Left renal pelvis (tissue), 4 donors: ENCODE data around the gene TEX54. TPM values are rescaled to one million over a fixed set of nuclear protein-coding genes. Genes with fewer than 3 reads are reported as not detected.
"Not testable (repeated sequence)": the region's sequence is repeated elsewhere in the genome, so short reads cannot be mapped to it uniquely, and the experiment has no call there.

Experiments used
- DNase-seq, 4 donors: peaks; one replicate each; pipeline ENCODE4 v3.0.0-alpha.2; 2013; ENCODE audit warnings: low read depth in 4 of 4, low spot score in 3 of 4
- polyA plus RNA-seq, 4 donors: library from polyadenylated mRNA; unstranded; fragments of 120-200 nt; gene quantifications; one replicate each; pipeline ENCODE4 v1.2.1, GENCODE V29; 2013; ENCODE audit not compliant: insufficient read length in 4 of 4

The TEX54 gene
- polyA plus RNA-seq, 4 donors: 0.32 to 0.63 (median 0.38) TPM; not detected in 1

- DNase-seq: peak; percentile 94 to 95 (median 94)
Measured at GRCh38 chr11:62855571-62856332, 23.1 kb upstream of the TEX54 start.

- DNase-seq: no peak
Measured at GRCh38 chr11:62854825-62855570, 22.4 kb upstream of the TEX54 start.

GRCh38 chr11:62854013-62854824 is 21.6 kb upstream of the TEX54 start:
- DNase-seq: no peak

GRCh38 chr11:62853279-62853965 is 20.8 kb upstream of the TEX54 start:
- no peak for DNase-seq

GRCh38 chr11:62852523-62853188 is 20.0 kb upstream of the TEX54 start:
- no peak for DNase-seq

GRCh38 chr11:62851807-62852522 is 19.3 kb upstream of the TEX54 start:
- DNase-seq: no peak

GRCh38 chr11:62850911-62851806 is 18.5 kb upstream of the TEX54 start:
- DNase-seq: no peak

GRCh38 chr11:62847767-62848314 is 15.2 kb upstream of the TEX54 start:
- DNase-seq: no peak

GRCh38 chr11:62846177-62846576 is 13.5 kb upstream of the TEX54 start:
- no peak for DNase-seq

GRCh38 chr11:62844154-62844553 is 11.5 kb upstream of the TEX54 start:
- DNase-seq: no peak

GRCh38 chr11:62843466-62843865 is 10.8 kb upstream of the TEX54 start:
- no peak for DNase-seq

GRCh38 chr11:62842891-62843290 is 10.2 kb upstream of the TEX54 start:
- not testable (repeated sequence) for DNase-seq

GRCh38 chr11:62842171-62842741 is 9.6 kb upstream of the TEX54 start:
- DNase-seq: no peak

GRCh38 chr11:62841361-62842170 is 8.9 kb upstream of the TEX54 start:
- peak; percentile 90 to 94 (median 92) for DNase-seq

GRCh38 chr11:62840721-62841360 is 8.2 kb upstream of the TEX54 start:
- peak in 1 of 4 donors; percentile 51 for DNase-seq
